ENCODE results near the gene NEB. TPM values are rescaled to one million over a fixed set of nuclear protein-coding genes. Genes with fewer than 3 reads are reported as not detected.

Gene NEB
- polyA plus RNA-seq, 1 donor from 2014 or later, result 0.38 TPM

DNA sequence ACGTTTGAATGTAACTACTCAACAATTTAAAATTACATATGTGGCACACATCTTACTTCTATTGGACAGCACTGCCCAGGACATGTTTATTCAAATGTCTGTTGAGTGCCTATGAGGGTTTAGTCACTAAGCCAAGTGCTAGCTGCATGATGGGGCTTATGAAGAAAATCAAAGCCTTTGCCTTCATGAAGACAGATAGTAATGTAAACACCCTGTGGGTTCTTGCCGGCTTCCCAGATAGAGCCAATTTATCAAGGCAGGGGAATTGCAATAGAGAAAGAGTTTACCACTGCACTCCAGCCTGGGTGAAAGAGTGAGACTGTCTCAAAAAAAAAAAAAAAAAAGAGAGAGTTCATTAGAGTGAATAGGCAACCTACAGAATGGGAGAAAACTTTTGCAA lies 43.7 kb upstream of the NEB start:
- no peak overlapping the region for H3K4me3 ChIP-seq (ENCODE audit: low read length)
- no peaks in the 10 kb centered on the region for H3K9me3 ChIP-seq (ENCODE audit: low read length)

GRCh38 chr2:151777487-151777886 lies 43.2 kb upstream of the NEB start:
- H3K36me3 ChIP-seq (ENCODE audit: insufficient read depth, low read length), result no peaks in the 10 kb centered on the region
- H2AFZ ChIP-seq (ENCODE audit: low read depth, low read length), result no peak overlapping the region
- no peak overlapping the region for H3K27ac ChIP-seq (ENCODE audit: low read length)
- H3K4me2 ChIP-seq (ENCODE audit: low read length), result no peak overlapping the region
- no peaks in the 10 kb centered on the region for H4K20me1 ChIP-seq (ENCODE audit: insufficient read depth)
- H3K9me3 ChIP-seq (ENCODE audit: low read length), result no peaks in the 10 kb centered on the region
- no peak overlapping the region for H3K9ac ChIP-seq (ENCODE audit: low read length)
- H3K27me3 ChIP-seq (ENCODE audit: insufficient read depth, low read depth, low read length), result no peaks in the 10 kb centered on the region
- H3F3A ChIP-seq (ENCODE audit: insufficient read depth, low read length, poor library complexity, severe bottlenecking), result no peaks in the 10 kb centered on the region
- no peaks in the 10 kb centered on the region for H3K9me2 ChIP-seq (ENCODE audit: insufficient read depth, low read length)
- no peaks in the 10 kb centered on the region for H3K79me2 ChIP-seq (replicated peaks; ENCODE audit: insufficient read depth, low read length)
- no peak overlapping the region for H3K4me3 ChIP-seq (ENCODE audit: low read length)
- TF ChIP-seq CTCF (IDR thresholded peaks at IDR 0.05; ENCODE audit: poor library complexity, severe bottlenecking), result no peak
- TF ChIP-seq EP300 (conservative IDR thresholded peaks at IDR 0.05; ENCODE audit: poor library complexity, severe bottlenecking), result no peak
- no peak for TF ChIP-seq POLR2AphosphoS5 (IDR thresholded peaks at IDR 0.05)
- no peak for TF ChIP-seq TAF1 (IDR thresholded peaks at IDR 0.05; ENCODE audit: low read depth)
- TF ChIP-seq RAD21 (conservative IDR thresholded peaks at IDR 0.05), result no peak
- no peak for TF ChIP-seq EZH2 (IDR thresholded peaks at IDR 0.05; ENCODE audit: borderline replicate concordance, insufficient read depth, low read length, poor library complexity, severe bottlenecking)
- TF ChIP-seq MXI1 (conservative IDR thresholded peaks at IDR 0.05; ENCODE audit: poor library complexity, severe bottlenecking), result no peak
- TF ChIP-seq SMC3 (conservative IDR thresholded peaks at IDR 0.05; ENCODE audit: poor library complexity), result no peak

More for the DNA sequence above, 43.7 kb upstream of the NEB start:
- H3K9me2 ChIP-seq (ENCODE audit: insufficient read depth, low read length), result no peaks in the 10 kb centered on the region
- H3K9ac ChIP-seq (ENCODE audit: low read length), result no peak overlapping the region
- no peaks in the 10 kb centered on the region for H3K27me3 ChIP-seq (ENCODE audit: insufficient read depth, low read depth, low read length)
- no peak overlapping the region for H3K27ac ChIP-seq (ENCODE audit: low read length)
- H2AFZ ChIP-seq (ENCODE audit: low read depth, low read length), result no peak overlapping the region
- no peaks in the 10 kb centered on the region for H4K20me1 ChIP-seq (ENCODE audit: insufficient read depth)
- no peak overlapping the region for H3K4me2 ChIP-seq (ENCODE audit: low read length)
- no peak for TF ChIP-seq EP300 (conservative IDR thresholded peaks at IDR 0.05; ENCODE audit: poor library complexity, severe bottlenecking)
- TF ChIP-seq CTCF (IDR thresholded peaks at IDR 0.05; ENCODE audit: poor library complexity, severe bottlenecking), result no peak
- TF ChIP-seq MXI1 (conservative IDR thresholded peaks at IDR 0.05; ENCODE audit: poor library complexity, severe bottlenecking), result no peak
- no peak for TF ChIP-seq EZH2 (IDR thresholded peaks at IDR 0.05; ENCODE audit: borderline replicate concordance, insufficient read depth, low read length, poor library complexity, severe bottlenecking)
- no peak for TF ChIP-seq RAD21 (conservative IDR thresholded peaks at IDR 0.05)
- TF ChIP-seq SMC3 (conservative IDR thresholded peaks at IDR 0.05; ENCODE audit: poor library complexity), result no peak
- no peak for TF ChIP-seq REST (IDR thresholded peaks at IDR 0.05; ENCODE audit: borderline replicate concordance)
- TF ChIP-seq POLR2AphosphoS5 (IDR thresholded peaks at IDR 0.05), result no peak
- TF ChIP-seq TAF1 (IDR thresholded peaks at IDR 0.05; ENCODE audit: low read depth), result no peak
- no peaks in the 10 kb centered on the region for H3K79me2 ChIP-seq (replicated peaks; ENCODE audit: insufficient read depth, low read length)
- no peaks in the 10 kb centered on the region for H3F3A ChIP-seq (ENCODE audit: insufficient read depth, low read length, poor library complexity, severe bottlenecking)
- no peaks in the 10 kb centered on the region for H3K36me3 ChIP-seq (ENCODE audit: insufficient read depth, low read length)
